T follicular helper cell (primary cell): ENCODE measurements around the gene CRMP1.

ENCODE experiments used
- DNase-seq: peaks from one replicate; pipeline ENCODE4 v3.0.0-alpha.2; 2020; ENCODE audit warnings: low read depth
- total RNA-seq, 2 experiments: gene quantifications; one replicate each; lab custom pipeline; 2026; lab: John Stamatoyannopoulos, UW

Gene CRMP1
- 0 to 0.18 reads per million in 2 experiments for total RNA-seq

DNA sequence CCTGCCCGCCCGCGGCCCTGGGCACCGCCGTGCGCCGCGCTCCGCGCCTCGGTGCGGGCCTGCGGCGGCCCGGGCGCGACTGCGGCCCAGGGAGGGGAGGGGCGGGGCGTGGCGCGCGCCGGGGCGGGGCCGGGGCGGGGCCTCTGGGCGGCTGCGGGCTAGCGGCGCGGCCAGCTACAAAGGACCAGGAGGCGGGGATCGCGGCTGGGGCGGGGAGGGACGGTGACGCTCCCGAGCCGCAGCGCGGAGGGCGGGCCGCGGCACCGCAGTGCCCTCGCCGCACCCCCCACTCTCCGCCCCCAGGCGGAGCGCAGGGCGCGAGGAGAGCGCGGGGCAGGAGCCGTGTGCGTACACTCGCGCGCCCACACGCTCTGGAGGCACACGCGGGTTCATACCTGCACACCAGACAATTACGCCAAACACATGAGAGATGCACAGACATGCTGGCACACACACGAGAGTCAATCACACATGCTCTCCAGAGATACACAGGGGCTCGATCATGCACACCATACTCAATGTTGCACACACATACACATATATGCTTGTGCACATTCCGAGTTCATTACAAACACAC, at the start of gene CRMP1:
Gene CRMP1, minus strand, starts transcription at position 83 of the 577 bp plus-strand sequence. CDS start 117 bp downstream, outside the sequence.
- no peak for DNase-seq

- no peak for DNase-seq
These were observed 48.7 kb upstream of the CRMP1 start for GRCh38 chr4:5941601-5942000.

DNA sequence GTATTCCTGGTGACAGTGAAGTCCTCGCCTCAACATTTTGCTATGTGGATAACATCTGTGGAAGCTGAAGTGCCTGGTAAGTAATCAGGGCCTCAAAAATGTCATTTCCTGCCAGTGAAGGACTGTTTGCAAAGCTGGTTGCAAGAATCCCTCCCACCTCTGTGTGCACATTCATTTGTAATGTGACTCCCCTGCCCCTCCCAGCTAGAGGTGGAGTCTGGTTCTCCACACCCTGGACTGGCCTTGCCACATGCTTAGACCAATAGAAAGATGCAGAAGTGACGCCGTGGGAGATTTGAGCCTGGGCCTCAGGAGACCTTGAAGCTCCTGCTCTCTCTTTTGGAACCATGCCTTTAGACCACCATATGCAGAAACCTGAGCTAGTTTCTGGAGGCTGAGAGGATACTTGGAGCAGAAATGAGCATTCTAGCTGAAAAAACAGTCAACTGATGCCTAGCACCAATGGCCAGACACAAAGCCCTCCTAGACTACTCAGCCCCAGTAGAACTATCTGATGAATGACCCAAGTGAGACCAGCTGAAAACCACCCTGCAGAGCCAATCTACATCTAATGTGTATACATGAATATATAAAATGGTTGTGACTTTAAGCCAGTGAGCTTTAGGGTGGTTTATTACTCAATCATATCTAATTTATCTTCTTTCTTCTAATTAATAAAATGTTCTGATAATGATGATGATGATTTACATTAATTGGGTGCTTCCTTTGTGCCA, 47.8 kb upstream of the CRMP1 start:
- no peak for DNase-seq

GRCh38 chr4:5933996-5934831, 41.3 kb upstream of the CRMP1 start:
- no peak for DNase-seq

GRCh38 chr4:5933116-5933515, 40.2 kb upstream of the CRMP1 start:
- no peak for DNase-seq

- DNase-seq: no peak
These were observed 39.2 kb upstream of the CRMP1 start for GRCh38 chr4:5932035-5932568.

GRCh38 chr4:5931526-5931925, 38.6 kb upstream of the CRMP1 start:
- no peak for DNase-seq

GRCh38 chr4:5930876-5931275, 38.0 kb upstream of the CRMP1 start:
- DNase-seq: no peak

DNA sequence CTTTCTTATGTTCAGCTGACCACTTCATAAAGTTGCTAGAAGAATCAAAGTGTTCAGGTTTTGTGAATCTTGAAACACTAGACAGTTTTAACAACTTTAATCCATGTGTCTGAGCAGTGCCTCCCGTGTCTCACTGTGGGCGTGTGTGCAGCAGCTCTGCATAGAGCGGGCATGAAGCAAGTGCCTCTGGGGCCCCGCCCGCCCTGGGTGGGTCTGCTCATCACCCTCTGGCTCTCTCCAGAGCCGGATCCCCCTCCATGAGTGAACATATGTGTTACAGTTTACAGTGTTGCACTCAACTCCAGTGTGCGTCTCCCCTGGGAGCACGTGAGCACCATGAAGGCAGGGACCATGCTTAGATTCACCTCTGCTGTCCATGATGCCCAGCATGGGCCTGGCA, 37.6 kb upstream of the CRMP1 start:
- DNase-seq: no peak

- DNase-seq: no peak
These were observed 36.0 kb upstream of the CRMP1 start for GRCh38 chr4:5928844-5929420.

- no peak for DNase-seq
These were observed 35.4 kb upstream of the CRMP1 start for GRCh38 chr4:5928274-5928673.

- no peak for DNase-seq
These were observed 34.9 kb upstream of the CRMP1 start for GRCh38 chr4:5927747-5928146.

DNA sequence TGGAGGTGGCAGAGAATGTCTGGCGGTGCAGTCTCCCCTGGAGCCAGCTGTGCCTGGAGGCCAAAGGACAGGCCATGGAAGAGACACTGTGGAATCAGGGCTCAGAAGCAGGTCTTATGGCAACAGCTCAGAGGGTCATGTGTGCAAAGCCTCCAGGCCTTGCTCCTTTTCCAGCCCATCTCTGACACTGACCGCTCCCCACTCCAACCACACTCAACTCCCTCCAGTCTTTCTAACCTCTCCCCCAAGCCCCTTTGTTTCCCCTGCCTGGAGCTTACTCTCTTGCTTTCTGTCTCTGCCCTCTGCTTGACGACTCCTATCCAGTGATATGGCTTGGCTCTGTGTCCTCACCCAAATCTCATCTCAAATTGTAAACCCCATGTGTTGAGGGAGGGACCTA, 34.2 kb upstream of the CRMP1 start:
- no peak for DNase-seq

DNA sequence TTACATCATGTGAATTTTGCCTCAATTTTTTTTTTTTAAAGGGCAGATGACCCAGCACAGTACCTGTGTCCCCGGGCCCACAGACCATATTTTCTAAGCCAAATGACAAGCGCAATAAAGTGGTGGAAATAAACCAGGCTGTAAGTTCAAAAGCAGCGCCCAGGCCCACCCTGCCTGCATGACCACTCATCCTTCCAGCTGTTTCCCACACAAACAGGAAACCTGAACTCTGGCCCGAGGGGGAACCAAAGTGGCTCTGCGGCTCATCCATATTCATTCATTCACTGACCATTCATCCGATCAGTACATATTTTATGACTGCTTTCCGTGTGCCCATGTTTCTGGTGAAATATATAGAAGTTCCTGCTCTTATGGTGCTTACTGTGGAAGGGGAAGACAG, 33.7 kb upstream of the CRMP1 start:
- no peak for DNase-seq

DNA sequence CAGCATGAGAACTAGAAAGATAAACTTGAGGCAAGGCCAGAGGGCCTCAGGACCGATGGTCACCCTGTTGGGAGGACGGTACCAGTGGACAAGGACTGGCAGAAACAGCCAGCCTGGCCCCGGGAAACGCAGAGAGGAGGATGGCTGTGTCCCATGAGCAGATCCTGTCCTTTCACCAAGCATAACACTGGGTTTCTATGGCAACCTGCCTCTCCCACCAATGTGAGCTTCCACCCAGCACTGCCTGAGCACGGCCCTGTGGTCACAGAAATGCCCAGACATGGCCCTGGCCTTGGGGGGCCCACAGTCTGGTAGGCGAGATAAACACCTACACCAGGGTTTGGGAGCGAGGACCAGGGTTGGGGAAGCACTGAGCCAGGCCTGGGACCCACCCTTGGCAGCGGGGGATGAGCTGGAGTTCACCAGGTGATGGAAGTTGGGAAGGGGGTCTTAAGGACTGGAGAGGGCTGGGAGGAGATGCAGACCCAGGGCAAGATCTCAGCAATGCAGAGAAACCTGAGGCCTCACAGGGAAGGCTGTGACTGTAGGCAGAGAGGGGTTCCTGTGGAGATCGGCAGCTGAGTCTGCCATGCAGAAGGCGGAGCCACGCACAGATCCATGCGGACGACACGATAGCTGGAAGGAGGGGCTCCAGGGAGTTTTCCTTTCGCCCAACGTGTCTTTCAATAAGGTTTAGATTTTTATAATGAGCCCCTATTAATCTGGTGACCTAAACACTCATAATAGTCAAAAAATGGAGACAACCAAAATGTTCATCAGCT, 32.7 kb upstream of the CRMP1 start:
- DNase-seq: no peak

- no peak for DNase-seq
These were observed 31.7 kb upstream of the CRMP1 start for GRCh38 chr4:5924461-5925125.

DNA sequence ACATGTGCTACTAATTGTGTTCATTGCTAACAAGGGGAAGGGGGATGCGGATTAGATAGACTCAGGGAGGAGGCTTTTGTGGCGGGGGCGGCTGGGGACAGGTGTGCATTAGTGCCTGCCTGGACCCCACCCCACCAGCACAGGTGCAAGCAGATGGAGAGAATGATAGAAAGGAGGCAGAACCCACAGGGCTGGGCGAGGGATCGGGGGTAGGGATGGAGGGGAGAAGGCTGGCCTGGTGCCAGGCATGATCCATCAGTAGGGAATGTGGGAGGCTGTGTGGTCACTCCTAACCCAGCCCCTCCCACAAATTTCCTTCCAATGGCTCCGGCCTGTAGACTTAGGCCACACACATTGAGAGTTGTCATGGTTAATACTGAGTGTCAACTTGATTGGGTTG, 30.5 kb upstream of the CRMP1 start:
- no peak for DNase-seq

DNA sequence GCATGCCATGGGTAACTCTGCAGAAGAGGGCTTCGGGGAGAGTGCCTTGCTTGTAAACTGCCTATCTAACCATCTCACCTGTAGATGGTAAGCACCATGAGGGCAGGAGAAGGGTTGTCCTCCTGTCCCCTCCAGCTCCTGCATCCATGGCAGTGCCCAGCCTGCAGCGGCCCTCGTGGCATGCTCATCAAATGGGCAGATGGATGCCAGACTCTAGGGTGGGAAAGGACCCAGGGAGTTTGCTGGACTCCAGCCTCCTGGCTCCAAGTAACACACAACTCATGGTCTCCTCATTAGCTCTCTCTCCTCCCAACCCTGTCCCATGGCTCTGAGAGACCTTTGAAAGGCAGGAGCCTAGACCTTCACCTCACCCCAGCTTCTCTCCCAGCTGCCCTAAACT, 29.7 kb upstream of the CRMP1 start:
- DNase-seq: no peak

- DNase-seq: no peak
These were observed 29.1 kb upstream of the CRMP1 start for GRCh38 chr4:5921981-5922380.

DNA sequence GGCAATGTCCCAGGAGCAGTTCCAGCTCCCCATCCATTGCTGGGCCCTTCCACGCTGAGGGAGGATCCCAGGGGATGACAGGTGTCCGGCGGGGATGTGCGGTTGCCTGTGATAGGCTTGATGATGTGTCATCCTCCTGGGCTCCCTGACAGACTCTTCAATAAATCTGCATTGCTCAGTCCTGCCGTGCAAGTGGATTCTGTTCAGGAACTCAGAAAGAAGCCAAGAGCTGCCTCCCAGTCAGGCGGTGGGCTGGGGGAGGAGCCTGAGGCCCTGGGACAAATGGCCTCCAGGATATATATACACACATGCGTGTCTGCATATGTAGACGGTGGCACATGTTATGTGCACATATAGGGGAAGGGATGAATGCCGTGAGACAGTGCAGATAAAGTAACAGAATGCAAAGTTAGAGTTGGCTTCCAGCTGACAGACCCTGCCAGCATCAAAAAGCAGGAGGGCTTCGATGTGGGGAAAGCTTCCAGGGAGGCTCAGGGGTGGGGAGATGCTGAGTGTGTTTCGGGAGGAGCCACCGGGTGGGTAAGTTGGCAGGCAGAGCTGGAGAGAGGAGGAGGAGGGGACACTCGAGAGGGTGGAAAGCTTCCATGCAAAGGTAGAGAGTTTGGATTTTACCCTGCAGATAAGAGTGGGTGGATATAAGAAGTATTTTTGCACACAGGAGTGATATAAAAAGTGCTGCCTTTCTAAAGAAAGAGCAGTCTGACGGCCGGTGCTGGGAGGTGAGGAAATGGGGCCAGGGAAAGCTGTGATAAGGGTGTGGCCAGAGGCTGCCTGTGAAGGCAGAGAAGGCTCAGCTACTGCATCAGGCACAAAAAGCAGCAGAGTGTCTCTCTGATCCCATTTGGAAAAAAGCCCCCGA, 28.5 kb upstream of the CRMP1 start:
- no peak for DNase-seq
